PC-3 (cell line): ENCODE results near the gene MRPL30. TPM values are rescaled to one million over a fixed set of nuclear protein-coding genes. Genes with fewer than 3 reads are reported as not detected.

Experiments used
- ATAC-seq: fragments of 200-7000 bp; cut with Tn5 transposase; 2 replicates; pipeline ENCODE4 v1.9.1; 2020; ENCODE audit warnings: mild to moderate bottlenecking, moderate library complexity
- BruUV-seq: library from RNA; stranded (reverse); fragments of 400-500 nt; replicated peaks from 2 replicates; lab custom pipeline; 2021; lab: Mats Ljungman, UMichigan
- CTCF ChIA-PET: fragments of 300-600 bp; sonication (Branson Sonifier 250); formaldehyde crosslinking; loops from one replicate; lab custom pipeline; 2022; ENCODE audit warnings: antibody characterized with exemption; lab: Charles Lee
- POLR2A ChIA-PET: fragments of 300-600 bp; sonication (Branson Sonifier 250); formaldehyde crosslinking; loops from one replicate; lab custom pipeline; 2022; ENCODE audit warnings: antibody characterized with exemption; ENCODE audit not compliant: unreplicated experiment; lab: Charles Lee
- DNase-seq: peaks from one replicate; pipeline ENCODE4 v3.0.0-alpha.2; 2015
- H2AFZ ChIP-seq: fragments of 300-600 bp; sonication (generic); 2 replicates; pipeline ENCODE4 v1.6.0; 2016; ENCODE audit warnings: antibody characterized with exemption, low read length
- H3F3A ChIP-seq: fragments of 300-600 bp; sonication (generic); one replicate; pipeline ENCODE4 v1.6.0; 2017; ENCODE audit warnings: antibody characterized with exemption, low read length, control low read depth, mild to moderate bottlenecking; ENCODE audit not compliant: unreplicated experiment
- H3K27ac ChIP-seq: fragments of 300-600 bp; sonication (generic); 2 replicates; pipeline ENCODE4 v1.5.1; 2016; ENCODE audit warnings: mild to moderate bottlenecking, low read length
- H3K27me3 ChIP-seq: fragments of 300-600 bp; sonication (generic); 2 replicates; pipeline ENCODE4 v1.6.1; 2016; ENCODE audit warnings: low read length, mixed read lengths
- H3K36me3 ChIP-seq: fragments of 300-600 bp; sonication (generic); 2 replicates; pipeline ENCODE4 v1.6.1; 2016; ENCODE audit warnings: low read depth, mixed run types, low read length, mixed read lengths
- H3K4me1 ChIP-seq: fragments of 300-600 bp; sonication (generic); 2 replicates; pipeline ENCODE4 v1.5.1; 2016; ENCODE audit warnings: low read length; ENCODE audit not compliant: insufficient read depth
- H3K4me2 ChIP-seq: fragments of 300-600 bp; sonication (generic); 2 replicates; pipeline ENCODE4 v1.6.0; 2016; ENCODE audit warnings: low read length
- H3K4me3 ChIP-seq: fragments of 300-600 bp; sonication (generic); 2 replicates; pipeline ENCODE4 v1.5.1; 2016; ENCODE audit warnings: mild to moderate bottlenecking, low read length, mixed read lengths
- H3K79me2 ChIP-seq: fragments of 300-600 bp; sonication (generic); 2 replicates; pipeline ENCODE4 v1.6.1; 2017; ENCODE audit warnings: low read length, mixed read lengths
- H3K9ac ChIP-seq: fragments of 300-600 bp; sonication (generic); 2 replicates; pipeline ENCODE4 v1.6.0; 2016; ENCODE audit warnings: mild to moderate bottlenecking, low read length
- H3K9me2 ChIP-seq: fragments of 300-600 bp; sonication (generic); replicated peaks from 2 replicates; pipeline ENCODE4 v1.6.1; 2016; ENCODE audit warnings: mixed run types, low read length, mixed read lengths
- H3K9me3 ChIP-seq: fragments of 300-600 bp; sonication (generic); 2 replicates; pipeline ENCODE4 v1.6.1; 2016; ENCODE audit warnings: low read length, mixed read lengths
- H4K20me1 ChIP-seq: fragments of 300-600 bp; sonication (generic); 2 replicates; pipeline ENCODE4 v1.6.1; 2016; ENCODE audit warnings: low read length, mixed read lengths
- EZH2 ChIP-seq: fragments of 300-600 bp; sonication (generic); IDR thresholded peaks from one replicate; pipeline ENCODE4 v1.6.1; 2017; ENCODE audit warnings: antibody characterized with exemption, mild to moderate bottlenecking, low read length; ENCODE audit not compliant: unreplicated experiment
- EZH2phosphoT487 ChIP-seq: fragments of 300-600 bp; sonication (generic); IDR thresholded peaks from 2 replicates; pipeline ENCODE4 v1.6.1; 2018; ENCODE audit warnings: mild to moderate bottlenecking, antibody characterized with exemption, low read length, borderline replicate concordance
- intact Hi-C: fragments of 100-400 bp; cut with micrococcal nuclease; formaldehyde crosslinking; loops from 2 replicates; pipeline ENCODE4 v1.9.0; 2023
- total RNA-seq: library from RNA; depleted of rRNA; stranded (reverse); fragments of >200 nt; gene quantifications from 2 replicates; pipeline ENCODE4 v1.2.3, GENCODE V29; 2014
- TF ChIP-seq, protein P1 (sequence below): fragments of 300-600 bp; sonication (generic); conservative IDR thresholded peaks from 2 replicates; pipeline ENCODE4 v1.5.1; 2017; ENCODE audit warnings: antibody characterized with exemption, low read depth, mild to moderate bottlenecking, low read length

Gene MRPL30
- total RNA-seq, 1 experiment from 2014 or later = 39.7 TPM

- Histone ChIP-seq H3K9me2 (no peaks in the 10 kb centered on the region), H3K36me3 (peaks cover 24% of the 10 kb centered on the region; the same call in 1 of the 2 replicates), H2AFZ (no peak overlapping the region), H4K20me1 (no peaks in the 10 kb centered on the region), H3K79me2 (no peaks in the 10 kb centered on the region), H3K4me1 (no peaks in the 10 kb centered on the region), H3K27me3 (no peaks in the 10 kb centered on the region), H3K9me3 (no peaks in the 10 kb centered on the region), H3K9ac (no peak overlapping the region), H3K4me2 (no peak overlapping the region), H3K27ac (no peak overlapping the region), H3F3A (no peaks in the 10 kb centered on the region), H3K4me3 (no peak overlapping the region)
- DNase-seq (no peak), ATAC-seq (no peak)
- TF ChIP-seq, protein P1, sequence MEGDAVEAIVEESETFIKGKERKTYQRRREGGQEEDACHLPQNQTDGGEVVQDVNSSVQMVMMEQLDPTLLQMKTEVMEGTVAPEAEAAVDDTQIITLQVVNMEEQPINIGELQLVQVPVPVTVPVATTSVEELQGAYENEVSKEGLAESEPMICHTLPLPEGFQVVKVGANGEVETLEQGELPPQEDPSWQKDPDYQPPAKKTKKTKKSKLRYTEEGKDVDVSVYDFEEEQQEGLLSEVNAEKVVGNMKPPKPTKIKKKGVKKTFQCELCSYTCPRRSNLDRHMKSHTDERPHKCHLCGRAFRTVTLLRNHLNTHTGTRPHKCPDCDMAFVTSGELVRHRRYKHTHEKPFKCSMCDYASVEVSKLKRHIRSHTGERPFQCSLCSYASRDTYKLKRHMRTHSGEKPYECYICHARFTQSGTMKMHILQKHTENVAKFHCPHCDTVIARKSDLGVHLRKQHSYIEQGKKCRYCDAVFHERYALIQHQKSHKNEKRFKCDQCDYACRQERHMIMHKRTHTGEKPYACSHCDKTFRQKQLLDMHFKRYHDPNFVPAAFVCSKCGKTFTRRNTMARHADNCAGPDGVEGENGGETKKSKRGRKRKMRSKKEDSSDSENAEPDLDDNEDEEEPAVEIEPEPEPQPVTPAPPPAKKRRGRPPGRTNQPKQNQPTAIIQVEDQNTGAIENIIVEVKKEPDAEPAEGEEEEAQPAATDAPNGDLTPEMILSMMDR = no peak
- TF ChIP-seq EZH2phosphoT487 (no peak), EZH2 (no peak)
- intact Hi-C loops = no loop called here
- CTCF ChIA-PET = no interaction called here
- POLR2A ChIA-PET = interaction anchor here (0.6 kb wide), 2 partner anchors 111 to 1125 kb away, joined by 3 to 6 read pairs; no protein-coding TSS in a partner anchor
- BruUV-seq = no TSS peak
Observed at GRCh38 chr2:99169534-99169933, 11.4 kb upstream of the MRPL30 start.

GRCh38 chr2:99171377-99172140, 9.4 kb upstream of the MRPL30 start:
- no peaks in the 10 kb centered on the region for H3K9me3 ChIP-seq
- H3K9ac ChIP-seq = no peak overlapping the region
- ChIA-PET CTCF (no interaction called here), POLR2A (no interaction called here)
- no peaks in the 10 kb centered on the region for H3K9me2 ChIP-seq
- H3K27me3 ChIP-seq = no peaks in the 10 kb centered on the region
- DNase-seq (no peak), ATAC-seq (no peak)
- no peaks in the 10 kb centered on the region for H3F3A ChIP-seq
- H3K27ac ChIP-seq = no peak overlapping the region
- peaks cover 24% of the 10 kb centered on the region; the same call in 1 of the 2 replicates for H3K36me3 ChIP-seq
- no peaks in the 10 kb centered on the region for H3K79me2 ChIP-seq
- H2AFZ ChIP-seq = no peak overlapping the region
- H3K4me1 ChIP-seq = no peaks in the 10 kb centered on the region
- no peak overlapping the region for H3K4me3 ChIP-seq
- intact Hi-C loops = no loop called here
- H4K20me1 ChIP-seq = no peaks in the 10 kb centered on the region
- TF ChIP-seq EZH2phosphoT487 (no peak), EZH2 (no peak)
- TF ChIP-seq, protein P1 = no peak
- BruUV-seq = no TSS peak
- H3K4me2 ChIP-seq = no peak overlapping the region

DNA sequence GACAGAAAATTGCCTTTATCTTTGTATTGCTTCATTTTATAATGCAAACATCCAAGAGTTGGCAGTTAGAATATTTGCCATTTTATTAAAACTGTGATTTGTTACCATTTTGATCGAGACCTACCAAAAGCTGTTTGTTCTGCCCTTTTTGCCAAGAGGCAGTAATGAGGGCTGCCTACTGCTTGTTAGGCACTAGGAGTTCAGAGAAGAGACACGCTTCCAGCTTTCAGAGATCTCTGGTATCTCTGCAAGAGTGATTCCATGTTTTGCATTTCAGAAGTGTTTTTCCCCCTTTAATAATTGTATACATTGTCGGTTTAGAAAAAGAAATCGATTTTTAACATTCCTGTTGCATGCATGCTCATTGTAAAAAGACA, 628 bp downstream of the MRPL30 start:
- no peak for TF ChIP-seq EZH2
- TF ChIP-seq EZH2phosphoT487 = no peak
- TF ChIP-seq, protein P1 = no peak
- ChIA-PET CTCF (no interaction called here), POLR2A (interaction anchor here (0.6 to 1.0 kb wide), 2 partner anchors 41 to 156 kb away, joined by 3 to 21 read pairs; partner anchors contain the start of gene EIF5B)
- Histone ChIP-seq H3K4me2 (peak overlapping the region; percentile 78), H3K79me2 (peaks cover 91% of the 10 kb centered on the region), H3K9me2 (no peaks in the 10 kb centered on the region), H4K20me1 (no peaks in the 10 kb centered on the region), H3K4me3 (peak overlapping the region; percentile 99), H3K27ac (peak overlapping the region; percentile 27), H3K9me3 (no peaks in the 10 kb centered on the region), H3K27me3 (no peaks in the 10 kb centered on the region), H3K36me3 (no peaks in the 10 kb centered on the region), H3K9ac (peak overlapping the region; percentile 87), H2AFZ (peak overlapping the region; percentile 58), H3F3A (no peaks in the 10 kb centered on the region), H3K4me1 (peaks cover 11% of the 10 kb centered on the region)
- no peak for ATAC-seq
- intact Hi-C loops = loop anchor here (1.0 to 2.0 kb wide), 3 partner anchors 27 to 155 kb away; partner anchors contain the start of genes C2orf15, LIPT1, TSGA10 and TXNDC9
- peak; percentile 18 for DNase-seq
- no TSS peak for BruUV-seq
